Neutrophil (primary cell): Measurements from ENCODE around the gene ATP6V0E1.

Experiments
- H3K27ac ChIP-seq: fragments of 200-600 bp; sonication (generic); 2 replicates; pipeline ENCODE4 v1.5.1; 2016; ENCODE audit warnings: mild to moderate bottlenecking, moderate library complexity
- H3K27me3 ChIP-seq: fragments of 200-600 bp; sonication (generic); 2 replicates; pipeline ENCODE4 v1.6.0; 2016; ENCODE audit warnings: mild to moderate bottlenecking
- H3K36me3 ChIP-seq: fragments of 200-600 bp; sonication (generic); 2 replicates; pipeline ENCODE4 v1.5.1; 2017
- H3K4me1 ChIP-seq, 2 experiments: fragments of 200-600 bp in 1 of 2; sonication (generic) in 1 of 2; 1 replicate in 1 of 2; 2 replicates in 1 of 2; pipeline versions ENCODE4 v1.5.1 to v1.6.1; 2013 to 2016; ENCODE audit warnings: low read depth in 1 of 2, low read length in 1 of 2, mild to moderate bottlenecking in 1 of 2, moderate library complexity in 1 of 2; ENCODE audit not compliant: control insufficient read depth in 1 of 2, insufficient read depth in 1 of 2
- H3K4me3 ChIP-seq, 2 experiments: fragments of 200-600 bp in 1 of 2; sonication (generic) in 1 of 2; 1 replicate in 1 of 2; 2 replicates in 1 of 2; pipeline ENCODE4 v1.5.1; 2013 to 2016; ENCODE audit warnings: low read depth in 1 of 2, low read length in 1 of 2, mild to moderate bottlenecking in 1 of 2, moderate library complexity in 1 of 2
- H3K9me3 ChIP-seq: fragments of 200-600 bp; sonication (generic); 2 replicates; pipeline ENCODE4 v1.5.1; 2016
- CTCF ChIP-seq: fragments of 200-600 bp; sonication (generic); IDR thresholded peaks from 2 replicates; pipeline ENCODE4 v1.5.1; 2016; ENCODE audit warnings: antibody characterized with exemption

ATP6V0E1 gene

GRCh38 chr5:172983542-172984243 lies at the start of gene ATP6V0E1:
Gene ATP6V0E1 (plus strand): TSS chr5:172983771. CDS start chr5:172983861, 90 bp downstream.
- H3K9me3 ChIP-seq: no peaks in the 10 kb centered on the region
- H3K4me1 ChIP-seq: peaks cover 22 to 25% of the 10 kb centered on the region in 2 experiments
- peak within 1 kb of the TSS; percentile 95 for H3K27ac ChIP-seq
- peaks cover 27% of the 10 kb centered on the region for H3K36me3 ChIP-seq
- peaks cover 4% of the 10 kb centered on the region for H3K27me3 ChIP-seq
- peak within 1 kb of the TSS; percentile 87 to 91 for H3K4me3 ChIP-seq
- TF ChIP-seq CTCF: peak; percentile 34

DNA sequence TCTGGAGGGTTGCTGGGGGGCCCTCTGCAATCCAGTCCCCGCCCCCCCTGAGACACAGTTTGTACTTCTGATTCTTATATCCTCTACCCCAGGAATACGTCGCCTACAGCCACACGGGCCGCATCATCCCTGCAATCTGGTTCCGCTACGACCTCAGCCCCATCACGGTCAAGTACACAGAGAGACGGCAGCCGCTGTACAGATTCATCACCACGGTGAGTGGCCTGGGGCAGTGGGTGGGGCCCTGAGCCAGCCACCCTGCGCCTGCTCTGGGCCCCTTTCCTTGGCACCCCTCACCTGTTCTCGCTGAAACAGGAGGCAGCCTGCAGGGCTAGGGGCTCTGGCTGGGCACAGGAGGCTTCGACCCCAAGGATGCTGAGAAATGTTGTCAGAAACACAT lies 48.5 kb upstream of the ATP6V0E1 start:
- H3K4me3 ChIP-seq: no peak overlapping the region
- H3K9me3 ChIP-seq: no peaks in the 10 kb centered on the region
- no peak overlapping the region for H3K27ac ChIP-seq
- no peaks in the 10 kb centered on the region for H3K27me3 ChIP-seq
- H3K36me3 ChIP-seq: peaks cover 52% of the 10 kb centered on the region
- peaks cover 4 to 6% of the 10 kb centered on the region in 2 experiments for H3K4me1 ChIP-seq
- TF ChIP-seq CTCF: no peak

DNA sequence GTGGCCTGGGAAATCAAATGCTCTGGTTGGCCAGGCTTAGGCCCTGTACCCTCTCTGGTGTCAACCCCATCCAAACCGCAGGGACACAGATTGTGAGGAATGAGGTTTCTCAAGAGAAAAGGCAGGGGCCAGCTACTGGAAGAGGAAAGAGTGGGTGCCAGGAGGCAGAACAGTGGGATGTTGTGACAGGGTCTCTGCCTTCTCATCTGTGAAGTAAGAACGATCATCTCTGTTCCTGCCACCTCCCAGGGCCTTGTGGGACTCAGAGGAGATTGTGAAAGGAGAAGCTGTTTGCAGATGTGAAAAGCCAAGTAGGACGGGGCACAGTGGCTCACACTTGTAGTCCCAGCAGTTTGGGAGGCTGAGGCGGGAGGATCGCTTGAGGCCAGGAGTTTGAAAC lies 47.2 kb upstream of the ATP6V0E1 start:
- H3K4me3 ChIP-seq: no peak overlapping the region
- peaks cover 60% of the 10 kb centered on the region for H3K36me3 ChIP-seq
- H3K4me1 ChIP-seq: peaks cover 4 to 6% of the 10 kb centered on the region in 2 experiments
- no peaks in the 10 kb centered on the region for H3K9me3 ChIP-seq
- no peak for TF ChIP-seq CTCF
- H3K27ac ChIP-seq: no peak overlapping the region
- H3K27me3 ChIP-seq: no peaks in the 10 kb centered on the region

DNA sequence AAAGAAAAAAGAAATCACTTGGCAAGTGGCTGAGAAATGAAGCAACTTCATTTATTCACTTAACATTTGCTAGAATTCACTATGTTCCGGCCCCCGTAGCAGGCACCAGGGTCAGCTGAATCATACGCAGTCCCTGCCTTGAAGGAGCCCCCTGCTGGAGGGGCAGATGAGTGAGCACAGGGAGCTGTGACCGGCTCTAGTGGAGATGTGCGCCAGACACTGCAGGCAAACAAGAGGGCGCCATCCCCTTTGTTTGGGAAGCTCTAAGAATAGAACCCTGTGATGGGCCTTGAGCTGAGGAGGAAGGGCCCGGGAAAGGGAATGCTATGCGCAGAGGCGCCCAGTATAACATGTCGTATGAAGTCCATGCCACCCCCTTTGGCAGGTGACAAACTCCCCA lies 44.5 kb upstream of the ATP6V0E1 start:
- no peak overlapping the region for H3K4me3 ChIP-seq
- H3K27ac ChIP-seq: no peak overlapping the region
- H3K4me1 ChIP-seq: no peaks in the 10 kb centered on the region
- H3K27me3 ChIP-seq: no peaks in the 10 kb centered on the region
- no peak for TF ChIP-seq CTCF
- H3K9me3 ChIP-seq: no peaks in the 10 kb centered on the region
- peaks cover 53% of the 10 kb centered on the region for H3K36me3 ChIP-seq

- H3K9me3 ChIP-seq: no peaks in the 10 kb centered on the region
- H3K27me3 ChIP-seq: no peaks in the 10 kb centered on the region
- H3K4me3 ChIP-seq: no peak overlapping the region
- peaks cover 50% of the 10 kb centered on the region for H3K36me3 ChIP-seq
- H3K4me1 ChIP-seq: no peaks in the 10 kb centered on the region
- no peak for TF ChIP-seq CTCF
- no peak overlapping the region for H3K27ac ChIP-seq
Measured at GRCh38 chr5:172939611-172940267, 43.8 kb upstream of the ATP6V0E1 start.
